HepG2 (cell line): ENCODE results near the gene DACH2.

ENCODE experiments used
- ATAD3A ChIP-seq: sonication (generic); formaldehyde crosslinking; IDR thresholded peaks from 2 replicates; pipeline ENCODE4 v1.4.0; 2020; ENCODE audit warnings: missing genetic modification reagents
- CTCF ChIP-seq: sonication (generic); formaldehyde crosslinking; IDR thresholded peaks from 2 replicates; pipeline ENCODE4 v1.5.0; 2020; ENCODE audit warnings: mild to moderate bottlenecking, missing genetic modification reagents, moderate library complexity
- MYC ChIP-seq: sonication (generic); formaldehyde crosslinking; IDR thresholded peaks from 2 replicates; pipeline ENCODE4 v1.9.0; 2021; ENCODE audit warnings: missing genetic modification reagents, borderline replicate concordance
- NPAS2 ChIP-seq: sonication (generic); formaldehyde crosslinking; IDR thresholded peaks from 2 replicates; pipeline ENCODE4 v1.8.0; 2022; ENCODE audit warnings: mild to moderate bottlenecking, missing genetic modification reagents, borderline replicate concordance
- POLR2G ChIP-seq: fragments of 200-400 bp; formaldehyde crosslinking; IDR thresholded peaks from 2 replicates; pipeline ENCODE4 v1.6.1; 2018; ENCODE audit warnings: mild to moderate bottlenecking, low read depth, low read length, moderate library complexity
- SNRNP70 ChIP-seq: fragments of 200-400 bp; formaldehyde crosslinking; IDR thresholded peaks from 2 replicates; pipeline ENCODE4 v1.6.1; 2017; ENCODE audit warnings: mild to moderate bottlenecking, low read depth, low read length, moderate library complexity
- TF ChIP-seq, protein P1 (sequence below): sonication (generic); formaldehyde crosslinking; IDR thresholded peaks from 2 replicates; pipeline ENCODE4 v1.9.0; 2021; ENCODE audit warnings: missing genetic modification reagents, mild to moderate bottlenecking, borderline replicate concordance

GRCh38 chrX:86724277-86724676 lies 576.0 kb downstream of the DACH2 start:
- TF ChIP-seq MYC (CRISPR knock-in tag) (no peak), ATAD3A (no peak), SNRNP70 (no peak), CTCF (CRISPR knock-in tag) (no peak), NPAS2 (no peak), POLR2G (no peak)
- TF ChIP-seq, protein P1, sequence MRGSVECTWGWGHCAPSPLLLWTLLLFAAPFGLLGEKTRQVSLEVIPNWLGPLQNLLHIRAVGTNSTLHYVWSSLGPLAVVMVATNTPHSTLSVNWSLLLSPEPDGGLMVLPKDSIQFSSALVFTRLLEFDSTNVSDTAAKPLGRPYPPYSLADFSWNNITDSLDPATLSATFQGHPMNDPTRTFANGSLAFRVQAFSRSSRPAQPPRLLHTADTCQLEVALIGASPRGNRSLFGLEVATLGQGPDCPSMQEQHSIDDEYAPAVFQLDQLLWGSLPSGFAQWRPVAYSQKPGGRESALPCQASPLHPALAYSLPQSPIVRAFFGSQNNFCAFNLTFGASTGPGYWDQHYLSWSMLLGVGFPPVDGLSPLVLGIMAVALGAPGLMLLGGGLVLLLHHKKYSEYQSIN, result no peak
